Thyroid gland (tissue), 4 donors: ENCODE measurements around the gene KBTBD7.

ENCODE experiments used
- CTCF ChIP-seq, 6 experiments: fragments of 200-600 bp in 3 of 6; fragments of 450-650 bp in 3 of 6; sonication (generic) in 3 of 6; IDR thresholded peaks; one replicate each; pipeline ENCODE4 v1.5.1; 2016 to 2019; ENCODE audit warnings: antibody characterized with exemption in 6 of 6, mild to moderate bottlenecking in 2 of 6, inconsistent platforms in 1 of 6, moderate library complexity in 1 of 6
- POLR2A ChIP-seq, 2 donors: fragments of 450-650 bp; IDR thresholded peaks; one replicate each; pipeline ENCODE4 v1.6.1; 2017; ENCODE audit warnings: antibody characterized with exemption in 2 of 2, mild to moderate bottlenecking in 2 of 2, moderate library complexity in 1 of 2

- no peak for TF ChIP-seq CTCF (IDR thresholded peaks at IDR 0.05)
- no peak for TF ChIP-seq POLR2A (IDR thresholded peaks at IDR 0.05)
Observed at GRCh38 chr13:41224113-41225110, 30.0 kb upstream of the KBTBD7 start.
